Islet of Langerhans (tissue), 1 donor: ENCODE data around the gene HSF4.

Experiments
- FAIRE-seq: peaks from one replicate; lab custom pipeline; 2011; peaks lifted over from hg19 to GRCh38; lab: Jason Lieb, UNC

HSF4 gene

GRCh38 chr16:67184995-67185650 is 20.6 kb downstream of the HSF4 start:
- FAIRE-seq, result no peak

GRCh38 chr16:67185651-67186134 is 21.1 kb downstream of the HSF4 start:
- no peak for FAIRE-seq

GRCh38 chr16:67186550-67186950 is 22.0 kb downstream of the HSF4 start:
- no peak for FAIRE-seq

GRCh38 chr16:67187175-67187890 is 22.8 kb downstream of the HSF4 start:
- no peak for FAIRE-seq

GRCh38 chr16:67188323-67188722 is 23.8 kb downstream of the HSF4 start:
- no peak for FAIRE-seq

- no peak for FAIRE-seq
Observed at GRCh38 chr16:67188798-67189197, 24.3 kb downstream of the HSF4 start.

GRCh38 chr16:67190041-67190440 is 25.5 kb downstream of the HSF4 start, which contains the start of gene EXOC3L1:
TSS of gene EXOC3L1 (minus strand) at chr16:67190136. CDS start at chr16:67189676, 460 bp downstream.
- no peak for FAIRE-seq

GRCh38 chr16:67190448-67191399 is 26.2 kb downstream of the HSF4 start:
- FAIRE-seq, result no peak

- FAIRE-seq, result no peak
Observed at GRCh38 chr16:67191411-67191994, 27.0 kb downstream of the HSF4 start.

- FAIRE-seq, result no peak
Observed at GRCh38 chr16:67191995-67192681, 27.6 kb downstream of the HSF4 start, which contains the start of gene E2F4. TSS of gene E2F4 (plus strand) at chr16:67192155. CDS start at chr16:67192228, 73 bp downstream.

GRCh38 chr16:67192781-67193361 is 28.3 kb downstream of the HSF4 start:
- no peak for FAIRE-seq

GRCh38 chr16:67193536-67193935 is 29.0 kb downstream of the HSF4 start:
- FAIRE-seq, result no peak

- no peak for FAIRE-seq
Observed at GRCh38 chr16:67194260-67194659, 29.7 kb downstream of the HSF4 start.

- FAIRE-seq, result no peak
Observed at GRCh38 chr16:67195676-67196075, 31.1 kb downstream of the HSF4 start.

- no peak for FAIRE-seq
Observed at GRCh38 chr16:67196881-67197280, 32.3 kb downstream of the HSF4 start.

GRCh38 chr16:67197704-67198103 is 33.2 kb downstream of the HSF4 start:
- FAIRE-seq, result no peak

GRCh38 chr16:67198238-67198734 is 33.7 kb downstream of the HSF4 start:
- no peak for FAIRE-seq

- no peak for FAIRE-seq
Observed at GRCh38 chr16:67199011-67199807, 34.7 kb downstream of the HSF4 start, which contains the start of gene ELMO3. TSS of gene ELMO3 (plus strand) at chr16:67199131. CDS start at chr16:67199327, 196 bp downstream.

- no peak for FAIRE-seq
Observed at GRCh38 chr16:67199808-67200198, 35.3 kb downstream of the HSF4 start.

- no peak for FAIRE-seq
Observed at GRCh38 chr16:67200491-67200890, 35.9 kb downstream of the HSF4 start.
